IMR-90 (cell line): ENCODE data around the gene MRPS21. TPM values are rescaled to one million over a fixed set of nuclear protein-coding genes. Genes with fewer than 3 reads are reported as not detected.

Experiments
- ATAC-seq: fragments of 200-7000 bp; cut with Tn5 transposase; 2 replicates; pipeline ENCODE4 v1.9.1; 2020; ENCODE audit warnings: low read depth, mild to moderate bottlenecking, moderate library complexity
- Bru-seq: library from RNA; stranded (reverse); fragments of 400-500 nt; gene quantifications from one replicate; lab custom pipeline; 2021; lab: Mats Ljungman, UMichigan
- BruChase-seq, 2 experiments: library from RNA; stranded (reverse); fragments of 400-500 nt; gene quantifications; one replicate each; lab custom pipeline; 2021; lab: Mats Ljungman, UMichigan
- BruUV-seq: library from RNA; stranded (reverse); fragments of 400-500 nt; replicated peaks from 2 replicates; lab custom pipeline; 2021; lab: Mats Ljungman, UMichigan
- CTCF ChIA-PET: fragments of 300-600 bp; formaldehyde crosslinking; extraction: SDS; loops from one replicate; lab custom pipeline; 2021; ENCODE audit warnings: antibody characterized with exemption; lab: Yijun Ruan, JAX
- POLR2A ChIA-PET: fragments of 300-600 bp; sonication (Branson Sonifier 250); formaldehyde crosslinking; loops from one replicate; lab custom pipeline; 2022; ENCODE audit warnings: antibody characterized with exemption; ENCODE audit not compliant: unreplicated experiment; lab: Charles Lee
- DNase-seq: peaks from one replicate; pipeline ENCODE4 v3.0.0; 2013
- H2AFZ ChIP-seq: replicated peaks from 2 replicates; pipeline ENCODE3; 2013; ENCODE audit warnings: low read length, mild to moderate bottlenecking; ENCODE audit not compliant: poor library complexity
- H2AK5ac ChIP-seq: 2 replicates; pipeline ENCODE4 v1.6.1; 2013; ENCODE audit warnings: low read depth, low read length, inconsistent platforms
- H2AK9ac ChIP-seq: replicated peaks from 2 replicates; pipeline ENCODE3; 2013; ENCODE audit warnings: mild to moderate bottlenecking, low read depth, low read length, moderate library complexity; ENCODE audit not compliant: poor library complexity
- H2BK120ac ChIP-seq: 2 replicates; pipeline ENCODE4 v1.6.1; 2013; ENCODE audit warnings: low read depth, low read length, inconsistent platforms
- H2BK15ac ChIP-seq: 3 replicates; pipeline ENCODE4 v1.6.1; 2013; ENCODE audit warnings: low read depth, low read length, inconsistent platforms
- H2BK20ac ChIP-seq: 2 replicates; pipeline ENCODE4 v1.6.1; 2013; ENCODE audit warnings: low read depth, mild to moderate bottlenecking, inconsistent platforms, low read length, moderate library complexity
- H2BK5ac ChIP-seq: 2 replicates; pipeline ENCODE4 v1.6.1; 2013; ENCODE audit warnings: mild to moderate bottlenecking, low read depth, low read length, inconsistent platforms; ENCODE audit not compliant: poor library complexity, severe bottlenecking
- H3K14ac ChIP-seq: replicated peaks from 2 replicates; pipeline ENCODE4 v1.6.1; 2013; ENCODE audit warnings: low read depth, low read length, inconsistent platforms
- H3K18ac ChIP-seq: 2 replicates; pipeline ENCODE4 v1.6.1; 2013; ENCODE audit warnings: low read depth, low read length, control low read depth
- H3K23ac ChIP-seq: 2 replicates; pipeline ENCODE4 v1.6.1; 2013; ENCODE audit warnings: low read depth, low read length, inconsistent platforms
- H3K27ac ChIP-seq: 2 replicates; pipeline ENCODE4 v1.5.1; 2013; ENCODE audit warnings: mild to moderate bottlenecking, control low read depth, low read length; ENCODE audit not compliant: insufficient read depth
- H3K27me3 ChIP-seq: 2 replicates; pipeline ENCODE4 v1.6.1; 2013; ENCODE audit warnings: low read length; ENCODE audit not compliant: control insufficient read depth, insufficient read depth
- H3K36me3 ChIP-seq: 2 replicates; pipeline ENCODE4 v1.6.1; 2013; ENCODE audit warnings: low read length, mixed read lengths; ENCODE audit not compliant: control insufficient read depth, insufficient read depth
- H3K4ac ChIP-seq: 2 replicates; pipeline ENCODE4 v1.6.1; 2013; ENCODE audit warnings: low read depth, low read length, inconsistent platforms
- H3K4me1 ChIP-seq: 2 replicates; pipeline ENCODE4 v1.6.1; 2013; ENCODE audit warnings: low read length, mixed read lengths; ENCODE audit not compliant: control insufficient read depth, insufficient read depth
- H3K4me2 ChIP-seq: 2 replicates; pipeline ENCODE4 v1.6.1; 2013; ENCODE audit warnings: low read depth, mild to moderate bottlenecking, control low read depth, low read length, moderate library complexity
- H3K4me3 ChIP-seq: 2 replicates; pipeline ENCODE4 v1.5.1; 2013; ENCODE audit warnings: low read depth, mild to moderate bottlenecking, control low read depth, low read length, moderate library complexity; ENCODE audit not compliant: insufficient read depth
- H3K56ac ChIP-seq: 2 replicates; pipeline ENCODE4 v1.6.1; 2013; ENCODE audit warnings: low read length, inconsistent platforms; ENCODE audit not compliant: insufficient read depth; ENCODE audit errors: extremely low read depth
- H3K79me1 ChIP-seq, 2 experiments: 2 replicates each; pipeline ENCODE4 v1.6.1; 2013; ENCODE audit warnings: low read length in 2 of 2, inconsistent platforms in 1 of 2, low read depth in 1 of 2
- H3K9ac ChIP-seq: 2 replicates; pipeline ENCODE4 v1.6.1; 2013; ENCODE audit warnings: low read depth, low read length, control low read depth
- H3K9me1 ChIP-seq: 2 replicates; pipeline ENCODE4 v1.6.1; 2013; ENCODE audit warnings: low read length, inconsistent platforms; ENCODE audit not compliant: insufficient read depth
- H3K9me3 ChIP-seq: 2 replicates; pipeline ENCODE4 v1.6.1; 2013; ENCODE audit warnings: low read length; ENCODE audit not compliant: control insufficient read depth, insufficient read depth
- H4K20me1 ChIP-seq: 2 replicates; pipeline ENCODE4 v1.6.1; 2013; ENCODE audit warnings: low read length, inconsistent platforms; ENCODE audit not compliant: insufficient read depth
- H4K5ac ChIP-seq: 2 replicates; pipeline ENCODE4 v1.6.1; 2013; ENCODE audit warnings: mild to moderate bottlenecking, low read depth, low read length, control low read depth
- H4K8ac ChIP-seq, 2 experiments: 2 replicates each; pipeline ENCODE4 v1.6.1; 2013; ENCODE audit warnings: low read depth in 2 of 2, low read length in 2 of 2, control low read depth in 1 of 2, inconsistent platforms in 1 of 2
- H4K91ac ChIP-seq: 2 replicates; pipeline ENCODE4 v1.6.1; 2013; ENCODE audit warnings: low read depth, low read length, inconsistent platforms; ENCODE audit not compliant: insufficient read depth
- BHLHE40 ChIP-seq: fragments of 150-350 bp; IDR thresholded peaks from 2 replicates; pipeline ENCODE4 v1.6.1; 2016; ENCODE audit warnings: mild to moderate bottlenecking, low read depth, low read length
- CEBPB ChIP-seq: IDR thresholded peaks from 2 replicates; pipeline ENCODE4 v1.6.1; 2012; ENCODE audit warnings: low read depth, low read length, improper control_type of control experiment
- CHD1 ChIP-seq: IDR thresholded peaks from 2 replicates; pipeline ENCODE4 v1.6.1; 2012; ENCODE audit warnings: low read depth, low read length, improper control_type of control experiment
- ELK1 ChIP-seq: fragments of 150-350 bp; IDR thresholded peaks from 2 replicates; pipeline ENCODE4 v1.6.1; 2016; ENCODE audit warnings: low read depth, mild to moderate bottlenecking, low read length, moderate library complexity, borderline replicate concordance
- FOS ChIP-seq: fragments of 150-350 bp; IDR thresholded peaks from 2 replicates; pipeline ENCODE4 v1.6.1; 2016; ENCODE audit warnings: low read depth, low read length
- MAFK ChIP-seq: IDR thresholded peaks from 2 replicates; pipeline ENCODE4 v1.6.1; 2012; ENCODE audit warnings: low read depth, low read length, improper control_type of control experiment
- NFE2L2 ChIP-seq: fragments of 150-350 bp; IDR thresholded peaks from 2 replicates; pipeline ENCODE4 v1.6.1; 2016; ENCODE audit warnings: low read depth, mild to moderate bottlenecking, low read length
- POLR2A ChIP-seq: IDR thresholded peaks from 2 replicates; pipeline ENCODE4 v1.6.1; 2012; ENCODE audit warnings: mild to moderate bottlenecking, low read depth, low read length
- RAD21 ChIP-seq: IDR thresholded peaks from 2 replicates; pipeline ENCODE4 v1.6.1; 2012; ENCODE audit warnings: low read length, improper control_type of control experiment
- SMC3 ChIP-seq: fragments of 150-350 bp; IDR thresholded peaks from 2 replicates; pipeline ENCODE4 v1.6.1; 2016; ENCODE audit warnings: low read depth, mild to moderate bottlenecking, antibody characterized with exemption, low read length, moderate library complexity
- USF2 ChIP-seq: fragments of 150-350 bp; IDR thresholded peaks from 2 replicates; pipeline ENCODE4 v1.6.1; 2017; ENCODE audit warnings: mild to moderate bottlenecking, antibody characterized with exemption, low read length, low read depth
- WGBS, 2 experiments: methylation state at CpG; one replicate each; pipeline versions ENCODE4 v1.1.5 to v1.1.7; 2013; ENCODE audit warnings: missing lambda C conversion rate in 2 of 2; ENCODE audit not compliant: insufficient read length in 1 of 2; ENCODE audit errors: extremely low coverage in 2 of 2; 5-methylcytosine and 5-hydroxymethylcytosine counted together
- dilution Hi-C: fragments of 300-500 bp; cut with HindIII; formaldehyde crosslinking; loops from one replicate; pipeline ENCODE4 v1.14.3; 2018; ENCODE audit warnings: low sequenced_read_pairs; ENCODE audit not compliant: unreplicated experiment
- in situ Hi-C: fragments of 300-500 bp; cut with MboI; formaldehyde crosslinking; loops from 3 replicates; pipeline ENCODE4 v1.14.3; 2019; ENCODE audit warnings: low sequenced_read_pairs, inconsistent platforms, mixed read lengths
- intact Hi-C: fragments of 100-400 bp; cut with micrococcal nuclease; formaldehyde crosslinking; loops from 2 replicates; pipeline ENCODE4 v1.10.0; 2022
- long read RNA-seq: library from polyadenylated mRNA; unstranded; transcript quantifications from one replicate; pipeline ENCODE4 v2.0.0, GENCODE V29; 2021; ENCODE audit not compliant: unreplicated experiment
- polyA plus RNA-seq, 3 experiments: library from polyadenylated mRNA; depleted of rRNA; stranded (reverse); fragments of >200 nt; gene quantifications; 2 replicates each; pipeline ENCODE4 v1.2.3, GENCODE V29; 2012; ENCODE audit warnings: low replicate concordance in 1 of 3
- total RNA-seq: library from RNA; depleted of rRNA; stranded (reverse); fragments of >200 nt; gene quantifications from 2 replicates; pipeline ENCODE4 v1.2.3, GENCODE V29; 2012; rRNA removed

MRPS21 gene
- total RNA-seq (45.5 and 52.3 TPM in 2 replicates), polyA plus RNA-seq (2012; rRNA removed) (74.6 and 76.6 TPM in 2 replicates), Bru-seq, nascent RNA (percentile 80 among the genes with signal in this experiment), BruChase-seq, experiment 1, labeled RNA remaining after a 6-hour chase (percentile 76 among the genes with signal in this experiment), BruChase-seq, experiment 2, labeled RNA remaining after a 2-hour chase (percentile 67 among the genes with signal in this experiment)
- 19.4 and 26.4 TPM in 2 replicates for polyA plus RNA-seq (2012; cell fraction: cytosol; rRNA removed)
- polyA plus RNA-seq (2012; cell fraction: nucleus; rRNA removed; ENCODE audit: low replicate concordance): 22.7 and 143 TPM in 2 replicates
- long read RNA-seq, transcript MRPS21-202 (3 exons, 1,226 nt): major isoform, 47 of 99 reads
- long read RNA-seq, transcript MRPS21-201 (2 exons, 1,462 nt): minor isoform, 20 of 99 reads
- long read RNA-seq, partial matches to known transcripts: 0 of 99 reads
- long read RNA-seq, other reads (novel, unspliced or antisense): 32 of 99 reads

GRCh38 chr1:150293433-150294253, at the start of gene MRPS21:
Gene MRPS21 (plus strand): TSS chr1:150293861. CDS start chr1:150294367, 506 bp downstream.
- peak within 1 kb of the TSS; percentile 61 for H3K56ac ChIP-seq
- ATAC-seq (peak; percentile 99), DNase-seq (peak; percentile 89)
- H2BK5ac ChIP-seq: peak within 1 kb of the TSS; percentile 80
- H2AK5ac ChIP-seq: peak within 1 kb of the TSS; percentile 72
- H2AFZ ChIP-seq: peak within 1 kb of the TSS; percentile 96
- BruUV-seq: TSS peak; percentile 86
- H3K18ac ChIP-seq: peak within 1 kb of the TSS; percentile 76
- intact Hi-C loops (no loop called here), in situ Hi-C loops (no loop called here), dilution Hi-C loops (no loop called here)
- peak within 1 kb of the TSS; percentile 83 for H4K91ac ChIP-seq
- H3K14ac ChIP-seq: peak within 1 kb of the TSS; percentile 97
- peak within 1 kb of the TSS; percentile 100 for H4K5ac ChIP-seq
- peaks cover 8% of the 10 kb centered on the region for H3K36me3 ChIP-seq
- ChIA-PET POLR2A (no interaction called here), CTCF (no interaction called here)
- H3K4me3 ChIP-seq: peak within 1 kb of the TSS; percentile 86
- H3K9me1 ChIP-seq: peaks cover 4% of the 10 kb centered on the region
- H4K8ac ChIP-seq: peak within 1 kb of the TSS; percentile 85 to 99
- peak within 1 kb of the TSS; percentile 72 for H3K27ac ChIP-seq
- H3K4ac ChIP-seq: peak within 1 kb of the TSS; percentile 87
- H2BK15ac ChIP-seq: peak within 1 kb of the TSS; percentile 2; the same call in 1 of the 3 replicates
- H3K23ac ChIP-seq: peak within 1 kb of the TSS; percentile 89
- H2BK20ac ChIP-seq: peak within 1 kb of the TSS; percentile 30; the same call in 1 of the 2 replicates
- H3K9me3 ChIP-seq: no peaks in the 10 kb centered on the region
- peaks cover 16 to 34% of the 10 kb centered on the region in 2 experiments for H3K79me1 ChIP-seq
- peak within 1 kb of the TSS; percentile 98 for H3K4me2 ChIP-seq
- H3K4me1 ChIP-seq: peaks cover 2% of the 10 kb centered on the region; the same call in 1 of the 2 replicates
- peak within 1 kb of the TSS; percentile 27; the same call in 1 of the 2 replicates for H2BK120ac ChIP-seq
- no peaks in the 10 kb centered on the region for H4K20me1 ChIP-seq
- H2AK9ac ChIP-seq: peak within 1 kb of the TSS; percentile 94
- H3K27me3 ChIP-seq: no peaks in the 10 kb centered on the region
- H3K9ac ChIP-seq: peak within 1 kb of the TSS; percentile 94
- 6% methylated on average over 16 of the region's 43 CpGs; no CpG with 5 or more reads in 1 of the 2 experiments for WGBS, 2 experiments
- TF ChIP-seq BHLHE40 (no peak), NFE2L2 (no peak; the same call in 1 of the 2 replicates), MAFK (peak; percentile 50; the same call in 1 of the 2 replicates), RAD21 (no peak), ELK1 (no peak), USF2 (no peak), POLR2A (peak; percentile 87), CHD1 (no peak), CEBPB (peak; percentile 73), SMC3 (no peak), FOS (no peak)
